ENCODE data around the gene EIF4H. TPM values are rescaled to one million over a fixed set of nuclear protein-coding genes. Genes with fewer than 3 reads are reported as not detected.

Gene EIF4H
- total RNA-seq, 4 donors from 2014 or later: 175 to 250 (median 213) TPM

GRCh38 chr7:74235518-74236268, 61.5 kb downstream of the EIF4H start:
- TF ChIP-seq CTCF (IDR thresholded peaks at IDR 0.05) (no peak), EP300 (IDR thresholded peaks at IDR 0.05; ENCODE audit: low read depth) (no peak), POLR2A (IDR thresholded peaks at IDR 0.05) (no peak), POLR2AphosphoS5 (IDR thresholded peaks at IDR 0.05) (no peak)
- H3K4me3 ChIP-seq: no peak overlapping the region
- WGBS, 2 donors (ENCODE audit: low coverage in 1 of 2): 88 to 100% methylated on average over 2 to 8 of the region's 8 CpGs
- in situ Hi-C loops (cut with MboI; ENCODE audit: low pct_ligation_motif_present in 1 of 4, low pct_unique_long_range_greater_than_20kb in 1 of 4, low sequenced_read_pairs in 3 of 4): no loop called here
- no peak for DNase-seq
- intact Hi-C loops (cut with DNase I; ENCODE audit: low total_unique reads): no loop called here
- no peaks in the 10 kb centered on the region for H3K27me3 ChIP-seq
- H3K9me3 ChIP-seq: no peaks in the 10 kb centered on the region
- H3K36me3 ChIP-seq: peaks cover 0 to 42% (median 7%) of the 10 kb centered on the region in 4 donors
- no peaks in the 10 kb centered on the region for H3K4me1 ChIP-seq
- no peak overlapping the region for H3K27ac ChIP-seq

- intact Hi-C loops (cut with DNase I; ENCODE audit: low total_unique reads) (no loop called here), in situ Hi-C loops (cut with MboI; ENCODE audit: low pct_ligation_motif_present in 1 of 4, low pct_unique_long_range_greater_than_20kb in 1 of 4, low sequenced_read_pairs in 3 of 4) (no loop called here)
- no peak for TF ChIP-seq CTCF (IDR thresholded peaks at IDR 0.05)
- no peak for TF ChIP-seq EP300 (IDR thresholded peaks at IDR 0.05; ENCODE audit: low read depth)
- Histone ChIP-seq H3K27ac (no peak overlapping the region), H3K9me3 (no peaks in the 10 kb centered on the region), H3K4me1 (no peaks in the 10 kb centered on the region), H3K36me3 (peaks cover 0 to 41% (median 7%) of the 10 kb centered on the region in 4 donors), H3K4me3 (no peak overlapping the region), H3K27me3 (no peaks in the 10 kb centered on the region)
- 68% methylated on average over 3 of the region's 3 CpGs; no CpG with 5 or more reads in 1 of the 2 donors for WGBS, 2 donors (ENCODE audit: low coverage in 1 of 2)
- DNase-seq: no peak
Observed at GRCh38 chr7:74236284-74236683, 62.1 kb downstream of the EIF4H start.

- Histone ChIP-seq H3K4me3 (no peak overlapping the region), H3K27me3 (no peaks in the 10 kb centered on the region), H3K36me3 (peaks cover 0 to 35% (median 10%) of the 10 kb centered on the region in 4 donors), H3K9me3 (no peaks in the 10 kb centered on the region), H3K4me1 (no peaks in the 10 kb centered on the region), H3K27ac (no peak overlapping the region)
- TF ChIP-seq EP300 (IDR thresholded peaks at IDR 0.05; ENCODE audit: low read depth) (no peak), POLR2A (IDR thresholded peaks at IDR 0.05) (no peak), POLR2AphosphoS5 (IDR thresholded peaks at IDR 0.05) (no peak), CTCF (IDR thresholded peaks at IDR 0.05) (no peak)
- intact Hi-C loops (cut with DNase I; ENCODE audit: low total_unique reads) (no loop called here), in situ Hi-C loops (cut with MboI; ENCODE audit: low pct_ligation_motif_present in 1 of 4, low pct_unique_long_range_greater_than_20kb in 1 of 4, low sequenced_read_pairs in 3 of 4) (no loop called here)
- peak; percentile 35 for DNase-seq
- WGBS, 2 donors (ENCODE audit: low coverage in 1 of 2): 63 to 81% methylated on average over 2 to 4 of the region's 4 CpGs
Observed at GRCh38 chr7:74240482-74240881, 66.3 kb downstream of the EIF4H start.

- DNase-seq: no peak
- 62 to 88% methylated on average over 3 to 6 of the region's 6 CpGs for WGBS, 2 donors (ENCODE audit: low coverage in 1 of 2)
- in situ Hi-C loops (cut with MboI; ENCODE audit: low pct_ligation_motif_present in 1 of 4, low pct_unique_long_range_greater_than_20kb in 1 of 4, low sequenced_read_pairs in 3 of 4): no loop called here
- intact Hi-C loops (cut with DNase I; ENCODE audit: low total_unique reads): no loop called here
- TF ChIP-seq POLR2AphosphoS5 (IDR thresholded peaks at IDR 0.05) (no peak), POLR2A (IDR thresholded peaks at IDR 0.05) (no peak), CTCF (IDR thresholded peaks at IDR 0.05) (no peak), EP300 (IDR thresholded peaks at IDR 0.05; ENCODE audit: low read depth) (no peak)
- Histone ChIP-seq H3K4me3 (no peak overlapping the region), H3K4me1 (no peaks in the 10 kb centered on the region), H3K9me3 (no peaks in the 10 kb centered on the region), H3K27me3 (no peaks in the 10 kb centered on the region), H3K27ac (no peak overlapping the region), H3K36me3 (peaks cover 0 to 38% (median 10%) of the 10 kb centered on the region in 4 donors)
Observed at GRCh38 chr7:74242122-74242443, 67.9 kb downstream of the EIF4H start.

All from transverse colon (tissue), 4 donors.